Stimulated activated naive CD8-positive, alpha-beta T cell treated with anti-CD3 and anti-CD28 coated beads, Interleukin-15, Interleukin-2, amounts not matched to agents 100 U/mL and 50 U/mL, for 24 hours (primary cell): ENCODE data around the gene ZNF555.
"Not testable (repeated sequence)": the region's sequence is repeated elsewhere in the genome, so short reads cannot be mapped to it uniquely, and the experiment has no call there.

Experiments
- ATAC-seq: fragments of 150-1000 bp; cut with Tn5 transposase; one replicate; pipeline ENCODE4 v1.10.0; 2021
- DNase-seq: peaks from one replicate; pipeline ENCODE4 v3.0.0; 2021

The ZNF555 gene

GRCh38 chr19:2867025-2867991 lies 26.0 kb downstream of the ZNF555 start, which contains the start of gene ZNF556:
Gene ZNF556 (plus strand): TSS chr19:2867335. CDS start chr19:2867422, 87 bp downstream.
- ATAC-seq, result peak; percentile 19
- no peak for DNase-seq

- ATAC-seq (peak; percentile 46), DNase-seq (no peak)
Measured at GRCh38 chr19:2869618-2870017, 28.3 kb downstream of the ZNF555 start.

GRCh38 chr19:2872175-2872574 lies 30.9 kb downstream of the ZNF555 start:
- not testable (repeated sequence) for ATAC-seq

GRCh38 chr19:2877398-2878331 lies 36.4 kb downstream of the ZNF555 start:
- ATAC-seq (no peak), DNase-seq (no peak)

More at GRCh38 chr19:2872175-2872574, 30.9 kb downstream of the ZNF555 start:
- not testable (repeated sequence) for DNase-seq

- no peak for DNase-seq
- ATAC-seq, result no peak
Measured at GRCh38 chr19:2883686-2884439, 42.6 kb downstream of the ZNF555 start.

- ATAC-seq (no peak), DNase-seq (no peak)
Measured at GRCh38 chr19:2885736-2886135, 44.5 kb downstream of the ZNF555 start.

- ATAC-seq, result peak; percentile 57
- DNase-seq, result no peak
Measured at GRCh38 chr19:2887391-2887914, 46.2 kb downstream of the ZNF555 start.

- ATAC-seq (peak; percentile 32), DNase-seq (peak; percentile 50)
Measured at GRCh38 chr19:2888731-2889224, 47.5 kb downstream of the ZNF555 start.

- DNase-seq, ATAC-seq: not testable (repeated sequence)
Measured at GRCh38 chr19:2890531-2890930, 49.3 kb downstream of the ZNF555 start.

- ATAC-seq, result no peak
Measured at GRCh38 chr19:2896694-2897093, 55.4 kb downstream of the ZNF555 start.

GRCh38 chr19:2900296-2901252 lies 59.3 kb downstream of the ZNF555 start, which contains the start of gene ZNF57:
Gene ZNF57 (plus strand): TSS chr19:2900928. CDS start chr19:2901046, 118 bp downstream.
- peak; percentile 99 for DNase-seq

More at GRCh38 chr19:2896694-2897093, 55.4 kb downstream of the ZNF555 start:
- DNase-seq, result no peak

GRCh38 chr19:2902590-2903218 lies 61.4 kb downstream of the ZNF555 start:
- DNase-seq, result no peak
- no peak for ATAC-seq

More at GRCh38 chr19:2900296-2901252, 59.3 kb downstream of the ZNF555 start, which contains the start of gene ZNF57:
- peak; percentile 98 for ATAC-seq

GRCh38 chr19:2903326-2903725 lies 62.1 kb downstream of the ZNF555 start:
- ATAC-seq, result not testable (repeated sequence)

GRCh38 chr19:2905918-2906519 lies 64.7 kb downstream of the ZNF555 start:
- DNase-seq (no peak), ATAC-seq (no peak)

More at GRCh38 chr19:2903326-2903725, 62.1 kb downstream of the ZNF555 start:
- not testable (repeated sequence) for DNase-seq

- DNase-seq (no peak), ATAC-seq (no peak)
Measured at GRCh38 chr19:2906631-2907195, 65.4 kb downstream of the ZNF555 start.
